ENCODE data around the gene ANKRD18B.
"Not testable (repeated sequence)": the region's sequence is repeated elsewhere in the genome, so short reads cannot be mapped to it uniquely, and the experiment has no call there.

Gene ANKRD18B

GRCh38 chr9:33612410-33612809 lies 88.4 kb downstream of the ANKRD18B start:
- not testable (repeated sequence) for DNase-seq (ENCODE audit: low read depth)

GRCh38 chr9:33614001-33614687 lies 90.1 kb downstream of the ANKRD18B start:
- DNase-seq (ENCODE audit: low read depth): no peak

- not testable (repeated sequence) for DNase-seq (ENCODE audit: low read depth)
Observed at GRCh38 chr9:33618370-33618769, 94.3 kb downstream of the ANKRD18B start.

GRCh38 chr9:33619666-33620404 lies 95.8 kb downstream of the ANKRD18B start:
- DNase-seq (ENCODE audit: low read depth): peak; percentile 45

- DNase-seq (ENCODE audit: low read depth): no peak
Observed at GRCh38 chr9:33620738-33621439, 96.8 kb downstream of the ANKRD18B start.
